NCI-H510A treated with DMSO at 0.1 percent for 48 hours (cell line): ENCODE measurements around the gene SH3BGRL3.
A peak's percentile ranks its signal among the peaks of the same experiment; 100 is the strongest.
"Not testable (repeated sequence)": the region's sequence is repeated elsewhere in the genome, so short reads cannot be mapped to it uniquely, and the experiment has no call there.

Experiments used
- DNase-seq: peaks from one replicate; lab custom pipeline; 2025; lab: John Stamatoyannopoulos, UW

Gene SH3BGRL3

DNA sequence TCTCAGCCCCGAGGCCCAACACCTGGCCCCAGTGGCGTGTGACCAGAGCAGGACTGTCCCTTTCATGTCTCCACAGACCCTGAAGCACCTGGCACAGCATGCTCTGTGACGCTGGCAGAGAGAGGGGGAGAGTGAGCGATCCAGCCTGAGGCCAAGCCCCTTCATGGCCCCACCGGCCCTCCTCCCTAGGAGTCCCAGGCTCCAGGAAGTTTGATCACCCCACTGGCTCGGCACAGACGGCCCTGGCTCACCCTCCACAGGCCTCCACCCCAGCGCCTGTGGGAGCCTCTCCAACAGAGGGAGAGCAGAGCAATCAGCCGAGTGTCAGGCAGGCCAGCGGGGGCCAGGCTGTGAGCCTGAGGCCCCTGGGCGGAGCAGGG is 11.0 kb downstream of the SH3BGRL3 start:
- no peak for DNase-seq

DNA sequence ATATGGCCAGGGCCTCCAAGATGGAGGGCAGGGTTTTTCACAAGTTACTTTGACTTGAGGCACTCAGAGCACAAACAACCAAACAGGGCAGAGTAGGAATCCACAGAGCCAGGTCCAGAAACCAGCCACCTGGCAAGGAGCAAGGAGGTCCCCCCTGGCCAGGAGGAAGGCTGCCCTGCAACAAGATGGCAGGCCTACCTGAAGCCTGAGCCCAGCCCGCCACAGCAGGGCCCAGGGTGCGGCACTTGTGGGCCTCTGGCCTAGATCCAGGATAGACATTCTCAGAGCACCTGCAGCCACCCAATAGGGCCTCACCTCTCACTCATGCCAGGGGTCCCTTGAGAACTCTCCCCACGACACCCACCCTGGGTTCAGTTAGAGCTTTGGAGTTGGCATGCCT is 11.5 kb downstream of the SH3BGRL3 start:
- DNase-seq, result no peak

DNA sequence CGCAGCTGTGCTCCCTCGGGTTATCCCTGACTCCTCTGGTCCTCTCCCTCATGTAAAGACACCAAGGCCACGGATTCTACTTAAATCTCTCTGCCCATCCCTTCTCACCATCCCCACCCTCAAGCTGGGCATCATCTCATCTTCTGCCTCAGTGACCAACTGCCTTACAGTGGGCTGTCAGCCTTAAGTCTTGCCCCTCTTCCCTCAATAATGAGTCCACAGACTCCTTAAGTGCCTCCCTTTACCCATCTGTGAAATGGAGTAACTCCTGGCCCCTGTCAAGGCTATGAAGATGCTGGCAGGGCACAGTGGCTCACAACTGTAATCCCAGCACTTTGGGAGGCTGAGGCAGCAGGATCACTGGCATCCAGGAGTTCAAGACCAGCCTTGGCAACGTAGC is 12.1 kb downstream of the SH3BGRL3 start:
- DNase-seq, result no peak

DNA sequence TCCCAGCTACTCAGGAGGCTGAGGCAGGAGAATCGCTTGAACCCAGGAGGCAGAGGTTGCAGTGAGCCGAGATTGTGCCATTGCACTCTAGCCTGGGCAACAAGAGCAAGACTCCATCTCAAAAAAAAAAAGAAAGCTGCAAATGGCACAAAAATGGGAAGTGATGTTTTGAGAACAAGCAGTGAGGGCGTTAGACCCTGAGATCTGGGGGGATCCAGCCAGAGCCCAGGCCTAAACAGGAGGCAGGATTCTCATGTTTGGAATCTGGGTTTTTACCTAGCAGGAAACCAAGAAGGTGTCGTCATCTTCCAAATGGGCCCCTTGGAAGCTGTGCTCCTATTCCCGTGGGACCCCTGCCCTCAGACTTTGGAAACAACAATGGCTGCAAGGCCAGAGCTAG is 12.8 kb downstream of the SH3BGRL3 start:
- DNase-seq, result not testable (repeated sequence)

DNA sequence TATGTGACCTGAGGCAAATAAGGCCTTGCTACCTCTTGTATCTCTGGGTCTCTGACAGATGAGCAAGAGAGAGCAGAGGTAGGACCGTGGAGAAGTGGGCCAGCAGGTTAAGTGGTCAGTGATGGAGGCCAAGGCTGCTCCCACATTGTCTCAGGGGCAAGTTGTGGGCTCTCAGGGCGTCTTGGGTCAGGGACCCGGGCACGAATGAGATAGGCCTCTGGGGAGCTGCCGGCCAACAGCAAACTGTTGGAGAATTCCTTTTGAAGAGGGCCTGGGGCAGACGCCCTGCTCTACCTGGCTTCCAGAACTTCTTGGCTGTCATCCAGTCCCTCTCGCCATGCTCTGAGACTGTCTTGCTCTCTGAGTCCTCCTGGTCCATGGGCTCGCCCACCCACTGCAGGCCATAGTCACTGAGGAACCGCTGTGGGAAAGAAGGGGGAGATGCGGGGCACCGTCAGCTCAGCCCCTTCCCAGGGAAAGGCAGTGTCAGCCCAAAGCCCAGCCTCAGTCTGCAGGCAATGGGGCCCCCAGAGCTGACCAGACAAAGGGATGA is 14.1 kb downstream of the SH3BGRL3 start:
- no peak for DNase-seq

DNA sequence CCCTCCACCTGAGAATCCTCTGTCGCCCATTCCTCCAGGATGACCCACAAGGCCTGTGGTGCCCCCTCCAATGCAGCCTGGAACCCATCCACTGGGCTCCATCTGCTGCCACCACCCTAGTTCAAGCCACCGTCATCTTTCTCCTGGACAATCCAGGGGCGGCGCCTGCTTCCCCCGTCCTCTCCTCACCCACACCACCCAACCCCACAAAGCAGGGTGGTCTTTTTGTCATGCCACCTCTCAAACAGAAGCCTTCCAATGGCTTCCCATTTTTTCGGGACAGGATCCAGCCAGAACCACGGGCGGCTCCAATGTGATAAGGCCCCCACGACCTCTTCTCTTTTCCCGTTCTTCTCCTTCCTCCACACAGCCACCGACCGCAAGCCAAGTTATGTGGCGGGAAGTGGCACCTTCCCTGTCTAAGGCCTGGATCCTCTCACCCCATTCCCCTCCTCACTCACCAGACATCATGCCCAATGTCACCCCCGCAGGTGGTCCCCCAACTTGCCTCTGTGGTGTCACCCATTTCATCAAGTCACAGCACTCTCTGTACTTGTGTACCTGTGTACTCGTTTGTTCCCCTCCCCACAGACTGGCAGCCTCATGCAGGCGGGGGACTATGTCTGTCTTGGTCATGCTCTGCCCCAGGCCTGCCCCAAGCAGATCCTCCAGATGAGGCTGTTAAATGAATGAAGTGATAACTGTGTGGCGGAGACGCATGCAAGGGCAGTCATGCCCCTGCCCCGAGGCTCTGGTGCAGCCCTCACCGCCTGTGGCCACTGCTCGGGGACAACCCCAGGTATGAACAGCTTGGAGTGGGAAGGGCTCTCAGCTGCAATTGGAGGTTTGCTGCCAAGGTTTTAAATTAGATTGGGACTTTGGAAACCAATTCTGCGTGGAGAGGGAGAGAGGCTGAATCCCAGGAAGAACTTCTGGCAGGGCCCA is 15.6 kb downstream of the SH3BGRL3 start:
- no peak for DNase-seq

DNA sequence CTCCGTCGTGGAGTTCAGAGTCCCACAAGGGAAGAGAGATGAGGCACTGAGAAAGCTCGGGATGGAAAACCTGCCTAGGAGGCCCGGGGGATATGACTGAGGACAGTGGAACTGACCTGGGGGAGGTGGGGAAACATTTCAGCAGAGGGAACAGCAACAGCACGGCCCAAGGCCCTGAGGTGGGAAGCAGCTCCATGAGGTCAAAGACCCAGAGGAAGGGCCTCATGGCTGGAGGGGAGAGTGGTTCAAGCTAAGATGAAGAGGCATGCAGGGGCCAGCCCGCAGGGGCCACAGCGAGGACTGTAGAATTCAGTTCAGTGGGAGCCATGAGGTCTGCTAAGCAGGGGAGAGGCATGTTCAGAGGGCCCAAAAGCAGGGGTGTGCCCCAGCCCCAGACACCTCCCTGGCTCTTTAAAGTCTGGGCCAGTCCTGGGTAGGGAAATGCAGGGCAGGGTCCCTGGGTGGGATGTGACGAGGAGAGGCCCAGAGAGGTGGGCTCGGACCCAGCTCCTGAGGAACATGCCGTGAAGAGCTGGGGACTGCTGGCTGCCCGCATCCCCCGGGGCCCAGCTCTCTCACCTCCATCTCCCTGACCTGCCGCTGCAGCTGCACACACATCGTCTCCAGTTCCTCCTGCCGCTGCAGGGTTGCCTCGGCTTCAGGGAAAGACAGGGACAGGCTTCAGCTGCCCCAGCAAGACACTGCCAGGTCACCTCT is 16.6 kb downstream of the SH3BGRL3 start:
- no peak for DNase-seq

DNA sequence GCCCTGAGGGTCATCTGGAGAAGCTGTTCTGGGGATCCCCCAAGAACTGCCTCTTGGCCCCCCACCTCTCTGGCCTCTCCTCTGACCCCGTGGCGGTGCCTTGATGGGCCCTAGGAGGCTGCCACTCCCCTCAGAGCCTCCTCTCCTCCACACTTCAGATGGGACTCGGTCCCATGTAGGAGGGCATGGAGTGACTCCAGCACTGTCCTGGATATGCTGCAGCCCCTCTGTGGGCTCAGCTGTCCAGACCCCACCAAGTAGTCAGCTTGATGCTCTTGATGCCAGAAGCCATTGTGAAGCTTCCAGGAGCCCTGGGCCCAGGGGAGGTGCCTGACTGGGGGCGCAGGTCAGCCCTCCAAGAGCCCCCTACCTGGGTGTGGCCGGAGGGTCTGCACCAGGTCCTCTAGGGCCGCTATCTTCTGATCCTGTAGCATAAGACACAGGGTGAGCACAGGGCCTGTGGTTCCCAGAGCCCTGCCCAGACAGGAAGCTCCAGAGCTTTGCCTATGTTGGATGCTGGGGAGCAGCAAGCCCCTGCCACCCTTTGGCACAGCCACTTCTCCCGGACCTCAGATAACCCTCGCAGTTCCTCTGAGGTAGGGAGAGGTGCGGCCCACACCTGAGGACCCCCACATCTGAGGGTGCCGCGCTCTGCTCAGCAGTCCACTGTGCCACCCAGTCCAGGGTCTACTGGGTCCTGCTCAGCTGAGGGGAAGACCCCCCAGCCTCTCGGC is 17.3 kb downstream of the SH3BGRL3 start:
- no peak for DNase-seq

DNA sequence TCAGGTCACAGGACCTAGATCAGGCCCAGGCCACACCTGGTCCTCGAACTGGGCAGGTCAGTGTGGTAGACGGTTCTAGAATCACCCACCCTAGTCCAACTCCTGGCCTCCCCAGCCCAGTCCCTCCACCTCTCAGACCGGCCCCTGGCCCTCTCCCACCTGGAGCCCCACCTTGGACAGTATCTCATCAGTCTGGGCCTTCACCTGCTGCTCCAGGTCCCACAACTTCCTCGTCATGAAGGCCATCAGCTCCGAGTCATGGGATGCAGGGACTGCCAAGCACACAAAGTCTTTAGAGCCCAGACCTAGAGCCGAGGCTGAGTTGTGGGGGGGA is 17.9 kb downstream of the SH3BGRL3 start:
- DNase-seq, result no peak

DNA sequence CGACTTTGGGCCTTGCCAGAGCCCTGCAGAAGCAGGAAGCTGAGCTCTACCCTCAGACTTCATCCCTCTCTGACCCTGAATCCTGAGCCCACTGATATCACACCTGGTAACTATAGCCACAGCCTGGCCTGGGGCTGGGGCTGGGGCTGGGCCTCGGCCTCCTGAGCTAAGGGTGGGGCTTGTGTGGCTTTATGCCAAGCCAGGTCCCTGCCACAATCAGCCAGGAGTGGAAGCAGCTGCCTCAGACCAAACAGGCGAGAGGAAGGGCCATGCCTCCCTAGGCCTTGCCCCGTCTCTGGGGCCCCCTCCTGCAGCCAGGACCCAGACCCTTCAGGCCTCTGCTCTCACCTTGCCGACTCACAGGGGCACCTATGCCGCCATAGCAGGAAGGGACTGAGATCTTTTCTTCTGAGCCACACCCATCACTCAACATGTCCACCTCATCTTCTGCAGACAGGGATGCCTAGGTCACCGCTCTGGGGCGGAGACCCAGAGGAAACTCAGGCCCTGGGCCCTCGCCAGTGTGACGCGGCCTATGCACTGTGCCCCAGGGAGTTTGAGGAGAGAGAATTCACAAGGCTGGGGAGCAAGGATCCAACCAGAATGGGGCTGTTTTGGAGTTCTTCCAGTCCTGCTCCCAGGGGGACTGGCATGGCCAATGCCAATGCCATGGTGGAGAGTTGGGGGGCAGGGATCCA is 20.8 kb downstream of the SH3BGRL3 start:
- DNase-seq, result no peak

DNA sequence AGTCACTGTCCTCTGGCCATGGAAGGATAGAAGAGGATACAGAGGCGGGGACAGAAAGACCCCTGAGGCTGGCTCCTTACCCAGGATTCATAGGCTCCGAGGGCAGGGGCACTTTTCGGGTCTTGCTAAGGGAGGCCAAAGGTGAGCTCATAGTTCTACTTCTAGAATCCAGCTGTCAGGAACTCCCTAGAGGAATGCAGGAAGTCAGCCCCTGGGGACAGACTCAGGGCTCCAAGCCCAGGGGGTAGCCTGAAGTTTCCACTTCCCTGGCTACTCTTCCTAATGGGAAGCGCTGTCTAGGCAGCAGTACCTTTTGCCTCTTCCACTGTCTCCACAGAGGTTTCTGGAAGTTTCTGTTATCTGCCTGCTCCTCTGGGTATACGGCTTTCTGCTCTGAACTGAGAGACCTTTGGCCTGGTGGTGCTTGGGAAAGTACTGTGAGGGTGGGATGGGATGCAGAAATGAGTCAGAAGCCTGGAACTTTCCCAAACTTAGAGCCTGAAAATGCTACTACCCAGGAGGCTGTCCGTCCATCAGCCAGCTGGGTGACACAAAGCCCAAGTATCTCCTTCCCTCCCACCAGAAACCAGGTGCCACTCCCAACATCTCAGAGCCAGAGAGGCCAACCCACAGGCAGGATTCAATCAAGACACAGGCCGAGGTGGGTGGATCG is 23.0 kb downstream of the SH3BGRL3 start:
- DNase-seq, result no peak

DNA sequence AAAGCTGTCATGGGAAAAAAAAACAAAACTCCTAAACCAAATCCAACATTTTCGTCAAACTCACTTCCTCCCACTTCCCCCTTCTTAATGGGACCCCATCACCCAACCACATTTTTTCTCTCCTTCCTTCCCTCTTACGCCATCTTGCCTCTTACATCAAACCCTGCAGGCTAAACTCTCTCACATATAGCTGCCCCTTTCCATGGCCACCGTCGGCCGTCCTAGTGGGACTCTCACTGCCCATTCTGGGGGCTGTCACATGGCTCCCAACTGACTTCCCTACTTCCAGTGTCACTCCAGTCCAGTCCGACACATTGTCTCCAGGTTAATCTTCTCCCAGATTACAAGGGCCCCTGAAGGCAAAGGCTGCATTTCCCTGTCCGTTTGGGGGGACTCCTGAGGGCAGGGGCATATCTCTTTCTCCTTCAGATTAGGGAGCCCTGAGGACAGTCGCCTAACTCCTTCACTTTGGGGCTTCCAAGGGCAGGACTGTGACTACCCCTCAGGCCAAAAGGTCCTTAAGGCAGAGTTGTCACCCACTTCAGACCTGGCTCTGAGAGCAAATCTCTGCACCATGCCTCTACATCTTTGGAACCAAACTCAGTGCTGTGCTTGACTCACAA is 25.9 kb downstream of the SH3BGRL3 start:
- no peak for DNase-seq

DNA sequence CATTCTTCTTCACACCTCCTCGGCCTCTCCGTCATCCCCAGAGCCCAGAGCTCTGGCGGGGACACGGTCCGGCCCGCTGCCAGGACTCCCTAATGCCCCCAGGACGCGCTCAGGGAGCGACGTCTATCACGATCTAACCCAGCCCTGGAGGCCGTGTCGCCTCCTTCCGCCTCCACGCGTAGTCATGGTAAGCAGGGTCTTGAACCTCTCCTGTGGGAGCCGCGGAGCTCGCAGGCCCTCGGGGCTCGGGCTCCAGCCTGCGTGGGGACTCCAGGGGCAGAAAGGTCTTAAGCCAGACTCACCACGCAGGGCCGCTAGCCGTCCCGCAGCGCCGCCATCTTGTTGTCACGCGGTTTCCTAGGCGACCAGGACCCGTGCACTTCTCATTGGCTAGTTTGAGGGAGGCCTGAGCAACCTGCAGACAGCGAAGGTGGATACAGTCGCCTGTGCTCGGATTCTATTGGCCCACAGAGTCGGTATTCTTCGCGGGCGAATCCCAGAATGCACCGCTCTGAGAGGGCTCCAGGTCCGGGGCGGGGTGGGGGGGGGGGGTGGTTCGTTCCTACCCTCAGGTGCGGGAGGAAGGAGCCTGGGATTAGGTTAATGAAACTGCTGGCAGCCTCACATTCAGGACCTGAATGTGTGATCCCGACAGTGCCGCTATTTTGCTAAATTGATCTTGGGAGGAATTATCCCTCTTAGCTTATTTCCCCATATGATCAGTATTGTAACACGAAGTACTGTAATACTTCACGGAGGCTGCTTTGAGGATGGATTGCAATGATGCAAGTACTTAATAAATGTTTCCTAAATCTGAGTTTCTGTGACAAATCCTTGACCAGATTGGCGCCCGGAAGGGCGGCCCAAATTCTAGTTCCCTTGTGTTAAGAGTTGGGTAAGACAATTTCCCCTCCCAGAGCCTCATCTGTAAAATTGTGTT is 26.7 kb downstream of the SH3BGRL3 start, which contains the start of gene UBXN11:
Gene UBXN11, minus strand, starts transcription at position 347 of the 940 bp plus-strand sequence. CDS start 3,753 bp downstream, outside the sequence.
- DNase-seq, result peak; percentile 96

DNA sequence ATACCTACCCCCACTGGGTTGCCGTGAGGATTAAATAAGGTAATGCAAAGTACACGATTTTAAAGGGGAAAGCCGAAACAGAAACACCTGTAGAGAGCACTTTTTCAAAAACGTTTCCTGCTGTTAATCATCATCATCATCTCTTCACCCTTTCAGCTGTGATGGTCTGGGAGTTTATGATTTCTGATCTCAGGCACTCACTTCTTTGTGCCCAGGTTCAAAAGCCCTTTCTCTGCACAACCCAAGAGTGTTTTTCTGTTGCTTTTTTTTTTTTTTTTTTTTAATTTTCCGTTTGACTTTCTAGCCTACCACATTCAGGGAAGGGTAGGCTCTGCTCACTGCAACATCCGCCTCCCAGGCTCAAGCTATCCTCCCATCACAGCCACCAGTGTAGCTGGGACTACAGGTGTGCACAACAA is 27.5 kb downstream of the SH3BGRL3 start:
- no peak for DNase-seq

DNA sequence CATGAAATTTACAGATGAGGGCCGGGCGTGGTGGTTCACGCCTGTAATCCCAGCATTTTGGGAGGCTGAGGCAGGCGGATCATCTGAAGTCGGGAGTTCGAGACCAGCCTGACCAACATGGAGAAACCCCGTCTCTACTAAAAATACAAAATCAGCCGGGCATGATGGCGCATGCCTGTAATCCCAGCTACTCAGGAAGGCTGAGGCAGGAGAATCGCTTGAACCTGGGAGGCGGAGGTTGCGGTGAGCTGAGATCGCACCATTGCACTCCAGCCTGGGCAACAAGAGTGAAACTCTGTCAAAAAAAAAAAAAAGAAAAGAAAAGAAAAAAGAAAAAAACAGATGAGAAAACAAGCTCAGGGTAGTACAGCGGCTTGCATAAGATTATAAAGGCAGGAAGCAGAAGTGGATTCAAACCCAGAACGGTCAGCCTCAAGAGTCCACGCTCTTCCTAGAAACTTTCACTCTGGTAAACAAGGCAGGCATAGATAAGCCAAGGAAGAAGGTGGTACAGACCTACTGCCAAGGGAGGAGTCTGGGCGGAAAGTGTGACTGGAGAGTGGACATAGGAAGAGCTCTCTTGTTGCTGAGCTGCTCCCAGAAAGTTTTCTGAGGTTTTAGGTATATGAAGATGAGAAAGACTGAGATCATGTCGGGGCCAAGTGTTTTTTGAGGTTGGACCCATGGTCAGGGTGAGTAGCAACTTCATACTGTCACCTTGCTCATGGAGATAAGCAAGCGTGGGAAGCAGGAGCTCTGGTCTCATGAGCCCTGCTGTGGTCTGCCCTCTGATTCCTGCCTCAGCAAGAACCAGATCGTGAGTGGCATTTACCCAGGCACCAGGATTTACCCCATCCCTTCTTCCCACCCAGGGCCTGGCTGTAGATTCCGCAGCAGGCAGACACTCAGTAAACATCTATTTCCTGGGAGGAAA is 28.3 kb downstream of the SH3BGRL3 start:
- DNase-seq, result not testable (repeated sequence)

DNA sequence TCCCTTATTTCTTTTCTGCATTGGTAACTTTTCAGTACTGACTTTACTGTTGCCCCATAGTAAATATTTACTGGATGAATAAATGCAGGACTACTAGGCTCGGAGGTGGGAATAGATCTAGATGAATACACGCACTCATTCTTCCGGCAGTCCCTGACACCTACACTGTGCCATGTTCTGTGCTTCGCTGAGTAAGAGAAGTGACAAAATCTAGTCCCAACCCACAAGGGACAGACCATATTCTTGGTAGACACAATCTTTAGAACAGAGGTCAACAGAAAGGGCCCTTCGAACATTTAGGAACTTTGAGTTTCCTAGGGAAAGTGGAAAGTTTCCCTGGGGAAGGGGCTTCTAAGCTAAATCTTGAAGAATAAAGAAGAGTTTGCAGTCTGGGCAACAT is 34.6 kb downstream of the SH3BGRL3 start:
- no peak for DNase-seq

DNA sequence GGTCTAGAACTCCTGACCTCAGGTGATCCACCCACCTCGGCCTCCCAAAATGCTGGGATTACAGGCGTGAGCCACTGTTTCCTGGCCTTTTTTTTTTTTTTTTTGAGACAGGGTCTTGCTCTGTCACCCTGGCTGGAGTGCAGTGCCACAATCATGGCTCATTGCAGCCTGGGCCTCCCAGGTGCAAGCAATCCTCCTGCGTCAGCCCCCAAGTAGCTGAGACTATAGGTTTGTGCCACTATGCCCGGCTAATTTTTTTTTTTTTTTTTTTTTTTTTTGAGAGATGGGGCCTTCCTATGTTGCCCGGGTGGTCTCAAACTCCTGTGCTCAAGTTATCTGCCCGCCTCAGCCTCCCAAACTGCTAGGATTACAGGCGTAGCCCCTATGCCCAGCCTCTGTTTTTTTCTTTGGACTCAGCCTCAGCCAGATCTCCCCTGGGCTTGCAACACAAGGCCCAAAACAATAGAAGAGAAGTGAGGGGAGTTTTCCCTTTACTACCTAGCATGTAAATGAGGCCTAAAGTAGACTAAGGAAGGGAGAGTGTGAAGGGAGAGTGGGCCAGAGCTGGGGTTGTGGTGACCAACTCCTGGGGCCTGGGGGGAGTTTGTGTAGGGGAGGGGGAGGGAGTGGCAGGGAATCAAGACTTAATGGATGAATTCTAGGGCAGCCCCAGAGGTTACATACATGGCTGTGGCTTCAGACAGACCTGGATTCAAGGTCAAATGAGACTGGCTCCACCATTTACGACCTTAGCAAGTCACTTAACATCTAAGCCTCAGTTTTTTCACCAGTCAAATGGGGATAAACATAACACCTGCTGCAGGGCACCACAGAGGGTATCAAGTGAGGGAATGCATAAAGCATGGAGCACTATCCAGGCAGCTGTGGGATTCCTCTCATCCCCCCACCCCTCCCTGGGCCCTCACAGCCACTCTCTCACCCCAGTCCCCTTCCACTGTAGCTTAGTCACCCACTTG is 36.3 kb downstream of the SH3BGRL3 start:
- no peak for DNase-seq
